ENCODE data around the gene ADCYAP1.
"Not testable (repeated sequence)": the region's sequence is repeated elsewhere in the genome, so short reads cannot be mapped to it uniquely, and the experiment has no call there.

ADCYAP1 gene

GRCh38 chr18:904218-905090, at the start of gene ADCYAP1:
Gene ADCYAP1 (plus strand): TSS chr18:904871. CDS start chr18:905387, 516 bp downstream.
- TF ChIP-seq CTCF (IDR thresholded peaks at IDR 0.05; ENCODE audit: control extremely low read depth, extremely low read depth, low read depth, missing control alignments) = no peak
- CTCF ChIA-PET = interaction anchor here (1.0 kb wide), 1 partner anchor 16 kb away, joined by 3 read pairs; no protein-coding TSS in a partner anchor
- POLR2A ChIA-PET = no interaction called here
- DNase-seq (ENCODE audit: extremely low spot score) = no peak

GRCh38 chr18:857986-858385, 46.7 kb upstream of the ADCYAP1 start:
- POLR2A ChIA-PET = no interaction called here
- no peak for TF ChIP-seq CTCF (IDR thresholded peaks at IDR 0.05; ENCODE audit: control extremely low read depth, extremely low read depth, low read depth, missing control alignments)

GRCh38 chr18:864872-865273, 39.8 kb upstream of the ADCYAP1 start:
- TF ChIP-seq CTCF (IDR thresholded peaks at IDR 0.05; ENCODE audit: control extremely low read depth, extremely low read depth, low read depth, missing control alignments) = peak; percentile 95
- DNase-seq (ENCODE audit: extremely low spot score) = peak; percentile 64
- CTCF ChIA-PET = interaction anchor here (0.8 to 3.9 kb wide), 15 partner anchors 9 to 1684 kb away, joined by 3 to 37 read pairs (median 4); no protein-coding TSS in a partner anchor
- POLR2A ChIA-PET = no interaction called here

More at GRCh38 chr18:857986-858385, 46.7 kb upstream of the ADCYAP1 start:
- DNase-seq (ENCODE audit: extremely low spot score) = no peak
- CTCF ChIA-PET = interaction anchor here (1.3 kb wide), 2 partner anchors 18 to 27 kb away, joined by 3 to 9 read pairs; no protein-coding TSS in a partner anchor

- POLR2A ChIA-PET = no interaction called here
- TF ChIP-seq CTCF (IDR thresholded peaks at IDR 0.05; ENCODE audit: control extremely low read depth, extremely low read depth, low read depth, missing control alignments) = no peak
- no peak for DNase-seq (ENCODE audit: extremely low spot score)
- CTCF ChIA-PET = interaction anchor here (1.3 kb wide), 1 partner anchor 10 kb away, joined by 5 read pairs; no protein-coding TSS in a partner anchor
These were observed 37.4 kb upstream of the ADCYAP1 start for GRCh38 chr18:867257-867656.

- POLR2A ChIA-PET; DNase-seq (ENCODE audit: extremely low spot score): not testable (repeated sequence)
- CTCF ChIA-PET = interaction anchor here (1.5 to 1.6 kb wide), 2 partner anchors 8 to 43 kb away, joined by 3 read pairs; no protein-coding TSS in a partner anchor
These were observed 31.2 kb upstream of the ADCYAP1 start for GRCh38 chr18:873426-873825.

GRCh38 chr18:875912-876311, 28.8 kb upstream of the ADCYAP1 start:
- no peak for TF ChIP-seq CTCF (IDR thresholded peaks at IDR 0.05; ENCODE audit: control extremely low read depth, extremely low read depth, low read depth, missing control alignments)
- POLR2A ChIA-PET = no interaction called here
- no peak for DNase-seq (ENCODE audit: extremely low spot score)
- CTCF ChIA-PET = no interaction called here

- ChIA-PET CTCF (interaction anchor here (1.0 to 2.4 kb wide), 3 partner anchors 10 to 38 kb away, joined by 3 to 6 read pairs (median 5); no protein-coding TSS in a partner anchor), POLR2A (no interaction called here)
- no peak for DNase-seq (ENCODE audit: extremely low spot score)
- TF ChIP-seq CTCF (IDR thresholded peaks at IDR 0.05; ENCODE audit: control extremely low read depth, extremely low read depth, low read depth, missing control alignments) = no peak
These were observed 27.4 kb upstream of the ADCYAP1 start for GRCh38 chr18:877238-877637.
